ENCODE data around the gene MSI2. TPM values are rescaled to one million over a fixed set of nuclear protein-coding genes. Genes with fewer than 3 reads are reported as not detected.
A peak's percentile ranks its signal among the peaks of the same experiment; 100 is the strongest.

The MSI2 gene
- total and polyA plus RNA-seq, 9 of the 15 experiments (the other 6 are each of a cell fraction or from before 2014, with no cell fraction given) = 4.6 to 61.8 (median 42.4) TPM

DNA sequence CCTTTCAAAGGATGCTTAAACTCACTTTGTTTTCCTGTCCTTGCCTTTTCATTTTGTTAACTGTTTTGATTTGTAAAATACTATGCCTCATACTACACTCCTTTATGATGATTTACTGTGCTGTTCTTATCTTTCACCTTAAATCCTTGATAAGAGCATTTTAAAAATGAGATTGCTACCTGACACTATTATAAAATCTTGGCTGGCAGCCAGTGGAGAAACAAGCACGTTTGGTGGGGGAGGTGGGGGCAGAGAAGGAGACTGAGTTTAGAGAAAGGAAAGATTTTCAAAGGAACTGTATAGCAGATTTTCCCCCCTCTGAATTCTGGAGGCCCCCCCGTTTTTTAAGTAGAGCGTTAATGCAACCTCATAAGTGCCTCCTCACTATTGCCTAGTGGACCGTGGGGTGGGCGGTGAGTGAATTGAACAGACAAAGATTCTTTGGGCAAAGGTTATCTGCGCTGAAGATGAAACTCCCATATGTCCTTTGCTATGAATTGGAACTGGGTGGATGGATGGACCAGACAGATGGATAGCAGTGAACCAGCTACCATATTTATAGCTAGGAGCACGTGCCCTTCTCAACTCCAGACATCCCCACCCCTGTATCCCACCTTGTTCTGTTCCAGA lies 288.6 kb downstream of the MSI2 start (continued):
- TF ChIP-seq POLR3A (IDR thresholded peaks at IDR 0.05; ENCODE audit: borderline replicate concordance, extremely low read depth, insufficient read depth, insufficient read length) (no peak), KDM2B (CRISPR knock-in tag; IDR thresholded peaks at IDR 0.05) (no peak), SNIP1 (IDR thresholded peaks at IDR 0.05; ENCODE audit: low read depth) (no peak), RAD51 (IDR thresholded peaks at IDR 0.05; ENCODE audit: borderline replicate concordance, low read depth) (no peak)
- TF ChIP-seq, protein P1, sequence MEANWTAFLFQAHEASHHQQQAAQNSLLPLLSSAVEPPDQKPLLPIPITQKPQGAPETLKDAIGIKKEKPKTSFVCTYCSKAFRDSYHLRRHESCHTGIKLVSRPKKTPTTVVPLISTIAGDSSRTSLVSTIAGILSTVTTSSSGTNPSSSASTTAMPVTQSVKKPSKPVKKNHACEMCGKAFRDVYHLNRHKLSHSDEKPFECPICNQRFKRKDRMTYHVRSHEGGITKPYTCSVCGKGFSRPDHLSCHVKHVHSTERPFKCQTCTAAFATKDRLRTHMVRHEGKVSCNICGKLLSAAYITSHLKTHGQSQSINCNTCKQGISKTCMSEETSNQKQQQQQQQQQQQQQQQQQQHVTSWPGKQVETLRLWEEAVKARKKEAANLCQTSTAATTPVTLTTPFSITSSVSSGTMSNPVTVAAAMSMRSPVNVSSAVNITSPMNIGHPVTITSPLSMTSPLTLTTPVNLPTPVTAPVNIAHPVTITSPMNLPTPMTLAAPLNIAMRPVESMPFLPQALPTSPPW (CRISPR knock-in tag; IDR thresholded peaks at IDR 0.05) = 0 out of 2 replicates have a peak, but pooled peaks have one; percentile 17

DNA sequence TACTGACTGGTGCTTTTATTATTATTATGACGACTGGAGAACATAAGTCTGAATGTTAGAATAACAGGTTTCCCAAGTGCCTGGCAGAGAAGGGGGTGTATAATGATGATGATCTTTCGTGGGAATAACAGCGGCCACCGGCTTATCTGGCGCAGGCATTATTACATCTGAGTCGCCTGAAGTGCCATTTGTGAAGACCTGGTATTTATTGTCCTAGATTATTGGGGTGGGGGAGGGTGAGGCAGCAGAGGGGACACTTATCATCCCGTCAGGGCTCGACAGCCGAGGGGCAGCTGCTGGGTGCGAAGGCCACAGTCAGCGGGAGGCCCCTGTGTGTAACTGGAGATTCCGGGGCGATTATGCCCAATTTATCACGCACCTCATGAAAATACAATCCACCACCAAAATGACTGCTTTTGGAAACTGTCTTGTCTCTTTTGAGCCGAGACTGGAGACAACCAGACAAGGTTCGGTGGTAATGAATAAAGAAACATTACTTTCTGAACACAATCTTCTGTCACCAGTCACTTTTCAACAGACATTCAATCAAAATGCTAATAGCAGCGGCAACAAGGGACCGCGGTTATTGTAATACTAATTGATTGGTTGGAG lies 289.5 kb downstream of the MSI2 start:
- CTCF ChIA-PET (ENCODE audit: low intra/inter-chr PET ratio) = no interaction called here
- in situ Hi-C loops (cut with MboI) = no loop called here

More for the DNA sequence above, 289.5 kb downstream of the MSI2 start:
- Histone ChIP-seq H3K27ac (ENCODE audit: extremely low read depth, low read depth, low read length) (no peak overlapping the region), H3K27me3 (ENCODE audit: control insufficient read depth in 2 of 2, insufficient read depth in 2 of 2, low read length in 2 of 2) (no peaks in the 10 kb centered on the region), H3K4me1 (replicated peaks in 1 of 2; ENCODE audit: control insufficient read depth in 2 of 2, insufficient read depth in 2 of 2, low read length in 2 of 2) (peaks cover 4 to 14% of the 10 kb centered on the region in 2 experiments; a peak in 3 of 5 replicates), H3K79me2 (ENCODE audit: control insufficient read depth, insufficient read depth, low read length) (no peaks in the 10 kb centered on the region), H3K36me3 (ENCODE audit: control insufficient read depth, insufficient read depth, low read length) (no peaks in the 10 kb centered on the region), H3K4me2 (ENCODE audit: insufficient read depth, low read length) (no peak overlapping the region), H4K20me1 (replicated peaks; ENCODE audit: control insufficient read depth, insufficient read depth, low read length) (0 out of 2 replicates have a peak, but pooled peaks cover 4% of the 10 kb centered on the region), H3K4me3 (no peak overlapping the region), H3K9me1 (ENCODE audit: control insufficient read depth, insufficient read depth, low read length) (no peaks in the 10 kb centered on the region), H3K9ac (ENCODE audit: insufficient read depth in 1 of 2, low read depth in 2 of 2, low read length in 2 of 2) (no peak overlapping the region), H2AFZ (ENCODE audit: low read depth, low read length) (no peak overlapping the region), H3K9me3 (replicated peaks; ENCODE audit: control insufficient read depth, insufficient read depth, low read depth, low read length) (no peaks in the 10 kb centered on the region)
- no peak for DNase-seq (ENCODE audit: extremely low read depth in 1 of 4, low spot score in 3 of 4)
- intact Hi-C loops (cut with micrococcal nuclease) = no loop called here
- ATAC-seq = no peak
- BruUV-seq (replicated peaks) = no TSS peak
- FAIRE-seq = no peak
- 56% methylated on average over 19 of the region's 19 CpGs for WGBS (ENCODE audit: insufficient coverage, low coverage, missing lambda C conversion rate)
- POLR2A ChIA-PET = interaction anchor here (1.0 kb wide), 1 partner anchor 64 kb away, joined by 3 read pairs; no protein-coding TSS in a partner anchor
- TF ChIP-seq CBFA2T3 (IDR thresholded peaks at IDR 0.05) = peak; percentile 19; the same call in 1 of the 2 replicates
- TF ChIP-seq CBX3 (IDR thresholded peaks at IDR 0.05; ENCODE audit: borderline replicate concordance in 1 of 2, low read length in 2 of 2) = no peak

Measured in K562 (cell line).